Effector memory CD4-positive, alpha-beta T cell (primary cell): ENCODE data around the gene INSYN2B.

ENCODE experiments used
- DNase-seq, 3 donors: peaks; one replicate each; pipeline ENCODE4 v3.0.0-alpha.2; 2020
- H3K27ac ChIP-seq: 2 replicates; pipeline ENCODE4 v1.7.0; 2013; ENCODE audit warnings: mild to moderate bottlenecking, low read length, moderate library complexity; ENCODE audit not compliant: insufficient read depth, poor library complexity, severe bottlenecking
- H3K27me3 ChIP-seq: replicated peaks from 2 replicates; pipeline ENCODE4 v1.7.0; 2013; ENCODE audit warnings: mild to moderate bottlenecking, low read length; ENCODE audit not compliant: insufficient read depth, control insufficient read depth, poor library complexity, severe bottlenecking
- H3K36me3 ChIP-seq: 2 replicates; pipeline ENCODE4 v1.7.0; 2013; ENCODE audit warnings: mild to moderate bottlenecking, low read length, moderate library complexity; ENCODE audit not compliant: control insufficient read depth, insufficient read depth
- H3K4me1 ChIP-seq: 2 replicates; pipeline ENCODE4 v1.7.0; 2013; ENCODE audit warnings: low read length, mild to moderate bottlenecking; ENCODE audit not compliant: control insufficient read depth, insufficient read depth, poor library complexity, severe bottlenecking
- H3K4me3 ChIP-seq: 2 replicates; pipeline ENCODE4 v1.7.0; 2013; ENCODE audit warnings: low read length, low read depth, mild to moderate bottlenecking; ENCODE audit not compliant: insufficient read depth, poor library complexity, severe bottlenecking
- H3K9me3 ChIP-seq: 2 replicates; pipeline ENCODE4 v1.7.0; 2013; ENCODE audit warnings: mild to moderate bottlenecking, low read length, moderate library complexity; ENCODE audit not compliant: control insufficient read depth

Gene INSYN2B

GRCh38 chr5:169978714-169979113, 1.6 kb downstream of the INSYN2B start:
- Histone ChIP-seq H3K9me3 (no peaks in the 10 kb centered on the region), H3K27ac (no peak overlapping the region), H3K4me3 (no peak overlapping the region), H3K4me1 (no peaks in the 10 kb centered on the region), H3K27me3 (no peaks in the 10 kb centered on the region), H3K36me3 (peaks cover 14% of the 10 kb centered on the region)
- DNase-seq = no peak

GRCh38 chr5:169974121-169974770, 6.0 kb downstream of the INSYN2B start:
- no peak overlapping the region for H3K4me3 ChIP-seq
- DNase-seq = no peak
- no peaks in the 10 kb centered on the region for H3K27me3 ChIP-seq
- H3K36me3 ChIP-seq = no peaks in the 10 kb centered on the region
- no peaks in the 10 kb centered on the region for H3K9me3 ChIP-seq
- no peak overlapping the region for H3K27ac ChIP-seq
- no peaks in the 10 kb centered on the region for H3K4me1 ChIP-seq

DNA sequence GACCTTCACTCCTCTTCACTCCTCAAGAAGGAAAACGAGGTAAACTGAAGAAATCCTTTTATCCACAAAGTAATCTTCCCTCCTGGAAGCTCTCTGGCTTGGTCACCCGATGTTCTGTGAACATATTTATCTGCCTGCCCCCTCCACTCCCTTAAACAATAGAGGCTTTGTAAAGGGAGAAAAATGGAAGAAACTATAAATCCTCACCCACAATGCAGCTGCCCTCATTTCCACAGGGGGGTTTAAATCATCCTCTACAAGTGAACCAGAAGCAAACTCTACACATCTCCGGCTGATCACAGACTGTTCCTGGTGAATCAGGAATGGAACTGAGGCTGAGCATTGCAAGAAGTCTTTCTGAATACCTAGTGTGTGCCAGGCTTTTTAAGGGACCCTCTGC, 7.2 kb downstream of the INSYN2B start:
- Histone ChIP-seq H3K36me3 (no peaks in the 10 kb centered on the region), H3K4me3 (no peak overlapping the region), H3K27me3 (no peaks in the 10 kb centered on the region), H3K4me1 (no peaks in the 10 kb centered on the region), H3K27ac (no peak overlapping the region), H3K9me3 (no peaks in the 10 kb centered on the region)
- DNase-seq = no peak

- Histone ChIP-seq H3K4me3 (no peak overlapping the region), H3K27ac (no peak overlapping the region), H3K4me1 (no peaks in the 10 kb centered on the region), H3K36me3 (no peaks in the 10 kb centered on the region), H3K27me3 (no peaks in the 10 kb centered on the region), H3K9me3 (no peaks in the 10 kb centered on the region)
- no peak for DNase-seq
These were observed 8.5 kb downstream of the INSYN2B start for GRCh38 chr5:169971780-169972179.

GRCh38 chr5:169970911-169971765, 9.2 kb downstream of the INSYN2B start:
- Histone ChIP-seq H3K4me1 (no peaks in the 10 kb centered on the region), H3K27me3 (no peaks in the 10 kb centered on the region), H3K4me3 (no peak overlapping the region), H3K9me3 (no peaks in the 10 kb centered on the region), H3K27ac (no peak overlapping the region), H3K36me3 (no peaks in the 10 kb centered on the region)
- no peak for DNase-seq

DNA sequence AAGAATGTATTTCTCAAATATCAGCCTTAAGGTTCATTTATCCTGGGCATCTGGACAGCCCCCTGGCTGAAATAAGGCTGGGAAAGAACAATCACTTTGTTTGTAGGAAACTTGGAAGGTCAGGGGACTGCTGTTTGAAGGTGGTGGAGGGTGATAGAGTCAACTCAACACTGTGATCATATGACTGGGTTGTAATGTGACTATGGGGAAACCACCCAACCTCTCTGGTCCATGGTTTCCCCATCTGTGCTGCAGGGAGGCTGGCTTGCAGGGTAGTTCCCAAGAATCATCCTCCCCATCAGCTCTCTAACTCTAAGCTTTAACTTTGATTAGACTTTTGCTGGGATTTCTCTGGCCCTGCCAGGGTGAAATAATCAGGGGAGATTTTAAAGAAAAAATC, 10.0 kb downstream of the INSYN2B start:
- Histone ChIP-seq H3K27me3 (no peaks in the 10 kb centered on the region), H3K4me1 (no peaks in the 10 kb centered on the region), H3K4me3 (no peak overlapping the region), H3K27ac (no peak overlapping the region), H3K36me3 (no peaks in the 10 kb centered on the region), H3K9me3 (no peaks in the 10 kb centered on the region)
- DNase-seq = no peak

DNA sequence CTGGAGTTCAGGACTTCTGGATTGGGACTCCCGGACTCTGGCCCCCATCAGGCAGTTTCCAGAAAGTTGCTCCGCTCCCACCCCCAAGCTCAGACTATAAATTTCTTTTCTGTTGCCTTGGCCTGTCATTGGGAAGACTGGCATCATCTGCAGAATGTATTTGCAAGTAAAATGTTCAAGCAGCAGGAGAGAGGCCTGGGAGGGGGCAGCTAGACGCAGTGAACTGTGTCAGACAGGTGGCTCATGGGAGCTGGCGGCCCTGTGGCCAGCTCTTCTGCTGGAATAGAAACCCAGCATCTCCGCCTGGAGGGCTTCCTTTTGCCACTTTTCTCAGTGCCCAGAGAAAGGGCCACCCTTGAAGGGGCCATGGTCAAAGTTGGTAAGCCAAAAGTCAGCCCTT, 16.0 kb downstream of the INSYN2B start:
- DNase-seq = no peak
- no peak overlapping the region for H3K27ac ChIP-seq
- H3K36me3 ChIP-seq = peaks cover 3% of the 10 kb centered on the region
- H3K4me1 ChIP-seq = no peaks in the 10 kb centered on the region
- no peaks in the 10 kb centered on the region for H3K9me3 ChIP-seq
- H3K4me3 ChIP-seq = no peak overlapping the region
- H3K27me3 ChIP-seq = no peaks in the 10 kb centered on the region

- H3K4me1 ChIP-seq = no peaks in the 10 kb centered on the region
- DNase-seq = no peak
- no peak overlapping the region for H3K27ac ChIP-seq
- no peaks in the 10 kb centered on the region for H3K9me3 ChIP-seq
- no peaks in the 10 kb centered on the region for H3K27me3 ChIP-seq
- no peak overlapping the region for H3K4me3 ChIP-seq
- H3K36me3 ChIP-seq = peaks cover 3% of the 10 kb centered on the region
These were observed 19.6 kb downstream of the INSYN2B start for GRCh38 chr5:169960659-169961058.

- Histone ChIP-seq H3K27me3 (no peaks in the 10 kb centered on the region), H3K4me3 (no peak overlapping the region), H3K27ac (no peak overlapping the region), H3K36me3 (peaks cover 3% of the 10 kb centered on the region), H3K9me3 (no peaks in the 10 kb centered on the region), H3K4me1 (no peaks in the 10 kb centered on the region)
- DNase-seq = no peak
These were observed 22.0 kb downstream of the INSYN2B start for GRCh38 chr5:169958278-169958677.

DNA sequence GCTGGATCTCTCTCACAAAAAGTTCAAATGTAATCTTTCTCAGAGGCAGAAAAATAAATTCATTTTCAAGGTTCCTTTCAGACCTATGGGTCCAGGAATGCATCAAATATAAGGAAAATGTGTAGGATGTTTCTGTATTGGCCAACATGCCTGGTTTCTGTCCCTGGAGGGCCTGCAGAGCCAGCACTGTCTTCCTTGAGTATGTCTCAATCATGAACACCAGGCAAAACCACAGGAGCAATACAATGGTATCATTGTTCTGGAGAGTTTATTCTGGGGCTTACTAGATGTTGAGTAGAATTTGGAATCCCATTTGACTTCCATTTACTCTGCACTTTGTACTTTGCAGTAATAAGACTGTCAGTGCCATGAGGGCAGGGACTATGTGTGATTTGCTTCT, 23.5 kb downstream of the INSYN2B start:
- no peak for DNase-seq
- no peaks in the 10 kb centered on the region for H3K36me3 ChIP-seq
- no peaks in the 10 kb centered on the region for H3K27me3 ChIP-seq
- no peak overlapping the region for H3K27ac ChIP-seq
- H3K4me1 ChIP-seq = no peaks in the 10 kb centered on the region
- no peaks in the 10 kb centered on the region for H3K9me3 ChIP-seq
- no peak overlapping the region for H3K4me3 ChIP-seq
